A549 (cell line): ENCODE results near the gene HOXB9. TPM values are rescaled to one million over a fixed set of nuclear protein-coding genes. Genes with fewer than 3 reads are reported as not detected.

Experiments used
- ATAC-seq, 2 experiments: fragments of 200-7000 bp in 1 of 2; fragments of >200 bp in 1 of 2; cut with Nextera tagmentation in 1 of 2; cut with Tn5 transposase in 1 of 2; 3 replicates each; pipeline versions ENCODE4 v1.8.0 to v1.9.1; 2018 to 2020; ENCODE audit warnings: mild to moderate bottlenecking in 1 of 2, moderate library complexity in 1 of 2
- CTCF ChIA-PET: fragments of 300-600 bp; sonication (Branson Sonifier 250); formaldehyde crosslinking; extraction: SDS; loops from one replicate; lab custom pipeline; 2021; ENCODE audit warnings: antibody characterized with exemption, inconsistent platforms; lab: Yijun Ruan, JAX
- POLR2A ChIA-PET: fragments of 350-600 bp; formaldehyde crosslinking; extraction: SDS; loops from one replicate; lab custom pipeline; 2021; ENCODE audit warnings: antibody characterized with exemption, inconsistent platforms; lab: Yijun Ruan, JAX
- DNase-seq, 2 experiments: peaks; one replicate each; pipeline versions ENCODE4 v3.0.0 to v3.0.0-alpha.2; 2011 to 2016; ENCODE audit warnings: low read depth in 1 of 2, low spot score in 1 of 2
- FAIRE-seq: peaks from 2 replicates; lab custom pipeline; 2011; peaks lifted over from hg19 to GRCh38; lab: Jason Lieb, UNC
- H3K27ac ChIP-seq, 2 experiments: fragments of >200 bp; sonication (Bioruptor Twin); formaldehyde crosslinking; 3 replicates each; pipeline ENCODE4 v1.5.1; 2016 to 2017
- H3K4me1 ChIP-seq: fragments of >200 bp; sonication (Bioruptor Twin); formaldehyde crosslinking; 3 replicates; pipeline ENCODE4 v1.6.1; 2016
- H3K4me2 ChIP-seq: fragments of >200 bp; sonication (Bioruptor Twin); formaldehyde crosslinking; 3 replicates; pipeline ENCODE4 v1.6.1; 2016
- H3K4me3 ChIP-seq: fragments of >200 bp; sonication (Bioruptor Twin); formaldehyde crosslinking; 3 replicates; pipeline ENCODE4 v1.5.1; 2016
- H3K9me3 ChIP-seq: fragments of >200 bp; sonication (Bioruptor Twin); formaldehyde crosslinking; 3 replicates; pipeline ENCODE4 v1.6.1; 2016
- ATOH8 ChIP-seq: fragments of 250-450 bp; sonication (Bioruptor Pico); IDR thresholded peaks from 2 replicates; pipeline ENCODE4 v1.5.0; 2020; ENCODE audit warnings: low read depth, mild to moderate bottlenecking, moderate library complexity
- BCL3 ChIP-seq: fragments of >200 bp; sonication (Bioruptor Twin); formaldehyde crosslinking; IDR thresholded peaks from 3 replicates; pipeline ENCODE4 v1.6.1; 2016
- BHLHE40 ChIP-seq: IDR thresholded peaks from 2 replicates; pipeline ENCODE4 v1.6.1; 2012; ENCODE audit warnings: low read depth, low read length, inconsistent platforms
- CBX8 ChIP-seq: fragments of 200-600 bp; sonication (generic); IDR thresholded peaks from 2 replicates; pipeline ENCODE4 v1.6.1; 2016
- CEBPB ChIP-seq, 2 experiments: fragments of >200 bp in 1 of 2; sonication (Bioruptor Twin) in 1 of 2; formaldehyde crosslinking in 1 of 2; IDR thresholded peaks; 2 replicates each; pipeline ENCODE4 v1.6.1; 2012 to 2016
- CHD4 ChIP-seq: fragments of 200-600 bp; sonication (generic); IDR thresholded peaks from 2 replicates; pipeline ENCODE4 v1.6.1; 2016; ENCODE audit warnings: antibody characterized with exemption, mild to moderate bottlenecking, borderline replicate concordance
- CTCF ChIP-seq: fragments of >200 bp; sonication (Bioruptor Twin); formaldehyde crosslinking; IDR thresholded peaks from 3 replicates; pipeline ENCODE4 v1.5.1; 2016
- E2F6 ChIP-seq: IDR thresholded peaks from 2 replicates; pipeline ENCODE4 v1.6.1; 2012; ENCODE audit warnings: low read depth, borderline replicate concordance
- ESRRA ChIP-seq: fragments of 150-350 bp; IDR thresholded peaks from 2 replicates; pipeline ENCODE4 v1.6.1; 2014; ENCODE audit warnings: mild to moderate bottlenecking, low read length, borderline replicate concordance
- FOSL2 ChIP-seq, 2 experiments: fragments of 450-650 bp in 1 of 2; fragments of >200 bp in 1 of 2; sonication (Bioruptor Twin) in 1 of 2; formaldehyde crosslinking; IDR thresholded peaks; 2 replicates each; pipeline versions ENCODE4 v1.5.0 to v1.6.1; 2016 to 2020; ENCODE audit warnings: mild to moderate bottlenecking in 1 of 2, moderate library complexity in 1 of 2
- HES2 ChIP-seq: fragments of >200 bp; sonication (Bioruptor Twin); formaldehyde crosslinking; IDR thresholded peaks from 2 replicates; pipeline ENCODE4 v1.6.1; 2016
- HMGXB4 ChIP-seq: fragments of 250-450 bp; sonication (Bioruptor Pico); IDR thresholded peaks from 2 replicates; pipeline ENCODE4 v1.5.0; 2021; ENCODE audit warnings: mild to moderate bottlenecking, moderate library complexity, borderline replicate concordance
- JUN ChIP-seq, 2 experiments: fragments of >200 bp; sonication (Bioruptor Twin); formaldehyde crosslinking; IDR thresholded peaks; 2 replicates in 1 of 2; 3 replicates in 1 of 2; pipeline ENCODE4 v1.6.1; 2016 to 2017
- KDM1A ChIP-seq: fragments of 200-600 bp; sonication (generic); IDR thresholded peaks from 2 replicates; pipeline ENCODE4 v1.6.1; 2016; ENCODE audit warnings: low read depth, mild to moderate bottlenecking
- KDM5A ChIP-seq: fragments of 200-600 bp; sonication (generic); IDR thresholded peaks from 2 replicates; pipeline ENCODE4 v1.6.1; 2016; ENCODE audit warnings: antibody characterized with exemption, mild to moderate bottlenecking
- MAFK ChIP-seq: fragments of 450-650 bp; IDR thresholded peaks from 2 replicates; pipeline ENCODE4 v1.6.1; 2014; ENCODE audit not compliant: partially characterized antibody
- MAX ChIP-seq: IDR thresholded peaks from 2 replicates; pipeline ENCODE4 v1.6.1; 2012
- MAZ ChIP-seq: fragments of 150-350 bp; IDR thresholded peaks from 2 replicates; pipeline ENCODE4 v1.6.1; 2014; ENCODE audit warnings: antibody characterized with exemption, low read depth, low read length, borderline replicate concordance
- MYC ChIP-seq: IDR thresholded peaks from 2 replicates; pipeline ENCODE4 v1.6.1; 2012; ENCODE audit warnings: mild to moderate bottlenecking, inconsistent platforms, low read length, improper control_type of control experiment, borderline replicate concordance
- RARB ChIP-seq: fragments of 250-450 bp; sonication (Bioruptor Pico); IDR thresholded peaks from 2 replicates; pipeline ENCODE4 v1.8.0; 2021; ENCODE audit warnings: mild to moderate bottlenecking, moderate library complexity
- SMC3 ChIP-seq: fragments of >200 bp; sonication (Bioruptor Twin); formaldehyde crosslinking; IDR thresholded peaks from 3 replicates; pipeline ENCODE4 v1.6.1; 2018; ENCODE audit warnings: inconsistent platforms
- TP53 ChIP-seq: fragments of 250-450 bp; sonication (Bioruptor Pico); IDR thresholded peaks from 2 replicates; pipeline ENCODE4 v1.5.0; 2021; ENCODE audit warnings: mild to moderate bottlenecking, moderate library complexity
- ZC3H11A ChIP-seq: fragments of 450-650 bp; IDR thresholded peaks from 2 replicates; pipeline ENCODE4 v1.6.1; 2014; ENCODE audit warnings: antibody characterized with exemption, mild to moderate bottlenecking
- ZNF302 ChIP-seq: fragments of 250-450 bp; sonication (Bioruptor Pico); IDR thresholded peaks from 2 replicates; pipeline ENCODE4 v1.9.0; 2021; ENCODE audit warnings: inconsistent platforms, mild to moderate bottlenecking, moderate library complexity
- ZSCAN20 ChIP-seq: fragments of 250-450 bp; sonication (Bioruptor Pico); IDR thresholded peaks from 2 replicates; pipeline ENCODE4 v1.8.0; 2022; ENCODE audit warnings: mild to moderate bottlenecking, moderate library complexity
- WGBS: methylation state at CpG from one replicate; pipeline ENCODE4 v1.1.6; 2017; ENCODE audit errors: missing lambda C conversion rate; 5-methylcytosine and 5-hydroxymethylcytosine counted together
- polyA plus RNA-seq, 4 experiments: library from polyadenylated mRNA; depleted of rRNA in 3 of 4; stranded (reverse); fragments of >200 nt; fragmentation: RNase III in 1 of 4; extraction: RNeasy Plus Mini Kit Qiagen cat#74134 plus additional on column Dnase treatment in 1 of 4; gene quantifications; 2 replicates in 3 of 4; 3 replicates in 1 of 4; pipeline ENCODE4 v1.2.3, GENCODE V29; 2011 to 2017

HOXB9 gene
- polyA plus RNA-seq, 2 of the 4 experiments (the other 2 are of a cell fraction), result 5.6 to 24.6 TPM

- TF ChIP-seq E2F6 (peak; percentile 1; the same call in 1 of the 2 replicates), MAX (no peak; the same call in none of the 2 replicates), ATOH8 (CRISPR knock-in tag) (no peak), RARB (no peak), MYC (0 out of 2 replicates have a peak, but pooled peaks have one; percentile 13), CEBPB (IDR thresholded peaks at IDR 0.05) (no peak), SMC3 (no peak)
Measured at GRCh38 chr17:48625495-48626244, 488 bp downstream of the HOXB9 start (continued).

- ATAC-seq (peak; percentile 37 to 65), FAIRE-seq (no peak), DNase-seq (peak; percentile 50 to 74)
- POLR2A ChIA-PET, result interaction anchor here (0.5 to 2.9 kb wide), 12 partner anchors 11 to 576 kb away, joined by 3 to 45 read pairs (median 5); partner anchors contain the start of genes HOXB8 and NFE2L1
- no peaks in the 10 kb centered on the region for H3K9me3 ChIP-seq
- CTCF ChIA-PET, result interaction anchor here (0.6 to 9.7 kb wide), 22 partner anchors 10 to 1078 kb away, joined by 3 to 118 read pairs (median 5); partner anchors contain the start of gene HOXB8
- 19% methylated on average over 23 of the region's 66 CpGs for WGBS
- peak overlapping the region; percentile 89 to 95 for H3K27ac ChIP-seq
- peaks cover 15% of the 10 kb centered on the region; the same call in 2 of the 3 replicates for H3K4me1 ChIP-seq
- H3K4me3 ChIP-seq, result peak overlapping the region; percentile 72
- peak overlapping the region; percentile 92 for H3K4me2 ChIP-seq
- TF ChIP-seq ESRRA, result no peak
- no peak; the same call in 1 of the 2 replicates for TF ChIP-seq TP53 (CRISPR knock-in tag)
- TF ChIP-seq MAX, result peak; percentile 20
- TF ChIP-seq HMGXB4 (CRISPR knock-in tag), result no peak
- no peak for TF ChIP-seq ZSCAN20 (CRISPR knock-in tag)
- TF ChIP-seq BHLHE40, result no peak
- no peak for TF ChIP-seq MAZ
- no peak for TF ChIP-seq BCL3
- no peak for TF ChIP-seq ZC3H11A
- TF ChIP-seq ZNF302 (CRISPR knock-in tag), result no peak
- no peak for TF ChIP-seq FOSL2 (IDR thresholded peaks at IDR 0.05)
- TF ChIP-seq FOSL2 (CRISPR knock-in tag; IDR thresholded peaks at IDR 0.05), result no peak
- TF ChIP-seq CBX8, result no peak
- TF ChIP-seq SMC3, result no peak
- TF ChIP-seq MAFK, result no peak
- TF ChIP-seq KDM1A, result no peak
- TF ChIP-seq CTCF, result no peak
- no peak for TF ChIP-seq CHD4
- no peak for TF ChIP-seq HES2
- 0 out of 5 replicates have a peak, but pooled peaks of 1 of the 2 experiments have one; percentile 8 for TF ChIP-seq JUN (IDR thresholded peaks at IDR 0.05)
- no peak for TF ChIP-seq KDM5A
- TF ChIP-seq E2F6, result 0 out of 2 replicates have a peak, but pooled peaks have one; percentile 14
Measured at GRCh38 chr17:48624544-48625494, 1.3 kb downstream of the HOXB9 start.
